Coronary artery (tissue), 2 donors: ENCODE measurements around the gene NPAS3.

Source experiments
- DNase-seq: peaks from one replicate; pipeline ENCODE4 v3.0.0-alpha.2; 2017; ENCODE audit warnings: low spot score
- H3K27ac ChIP-seq, 2 donors: fragments of 200-600 bp; sonication (generic); one replicate each; pipeline ENCODE4 v1.5.1; 2016 to 2019
- H3K4me3 ChIP-seq: fragments of 200-600 bp; sonication (generic); 2 replicates; pipeline ENCODE4 v1.5.1; 2016; ENCODE audit warnings: mild to moderate bottlenecking, moderate library complexity
- CTCF ChIP-seq: fragments of 200-600 bp; sonication (generic); IDR thresholded peaks from one replicate; pipeline ENCODE4 v1.5.1; 2019; ENCODE audit warnings: antibody characterized with exemption

NPAS3 gene

DNA sequence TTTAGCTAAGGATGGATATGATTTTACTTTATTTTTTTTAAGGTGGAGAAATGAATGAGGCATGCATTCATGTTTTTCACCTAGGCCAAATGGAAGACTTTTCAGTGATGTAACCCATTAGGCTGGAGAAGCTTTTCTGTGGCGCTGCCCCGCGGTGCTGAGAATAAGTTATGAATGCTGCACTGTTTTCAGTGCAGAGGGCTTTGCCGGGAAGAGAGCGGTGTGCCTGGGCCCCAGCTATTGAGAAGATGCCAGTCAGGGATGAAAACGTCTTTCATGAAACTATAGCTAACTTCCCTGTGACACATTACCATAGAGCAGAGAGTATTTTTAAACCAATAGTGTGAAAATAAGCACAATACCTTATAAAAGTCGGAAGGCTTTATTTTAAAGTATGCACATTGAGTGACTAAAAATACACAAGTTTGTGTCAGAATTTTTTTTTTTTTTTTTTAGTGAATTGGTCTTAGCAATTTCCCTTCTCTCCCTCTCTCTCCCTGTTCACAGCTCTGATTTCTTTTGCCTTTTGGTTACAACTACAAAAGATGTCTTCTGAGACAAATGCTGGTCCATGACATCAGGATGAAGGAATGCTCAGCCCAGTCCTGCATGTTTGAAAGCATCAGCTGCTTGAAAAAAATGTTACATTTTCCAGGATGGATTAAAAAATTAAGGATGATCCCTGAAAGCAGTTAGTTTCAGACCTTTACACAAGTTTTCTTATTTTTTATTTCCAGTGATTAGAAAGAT lies 48.3 kb downstream of the NPAS3 start:
- no peak overlapping the region for H3K4me3 ChIP-seq
- no peak for DNase-seq
- no peak overlapping the region for H3K27ac ChIP-seq
- TF ChIP-seq CTCF = no peak

DNA sequence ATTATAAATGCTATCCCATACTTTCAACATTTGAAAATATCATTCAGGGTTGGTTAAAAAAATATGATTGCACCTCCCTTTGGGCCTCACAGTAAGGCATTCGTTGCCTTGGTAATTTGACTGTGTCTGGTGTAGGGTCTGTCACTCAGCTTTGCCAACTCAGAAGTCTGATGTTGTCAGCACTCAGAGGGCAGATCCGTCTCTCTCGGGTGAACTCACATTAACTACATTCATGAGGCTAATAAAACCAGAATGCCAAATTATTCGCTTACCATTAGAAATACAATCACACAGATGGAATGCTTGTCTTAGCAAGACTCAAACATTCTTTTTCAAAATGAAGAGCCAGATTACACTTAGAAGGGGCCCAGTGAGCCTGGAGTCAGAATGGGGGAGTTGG lies 53.0 kb downstream of the NPAS3 start:
- no peak for TF ChIP-seq CTCF
- Histone ChIP-seq H3K4me3 (no peak overlapping the region), H3K27ac (no peak overlapping the region)
- DNase-seq = no peak

DNA sequence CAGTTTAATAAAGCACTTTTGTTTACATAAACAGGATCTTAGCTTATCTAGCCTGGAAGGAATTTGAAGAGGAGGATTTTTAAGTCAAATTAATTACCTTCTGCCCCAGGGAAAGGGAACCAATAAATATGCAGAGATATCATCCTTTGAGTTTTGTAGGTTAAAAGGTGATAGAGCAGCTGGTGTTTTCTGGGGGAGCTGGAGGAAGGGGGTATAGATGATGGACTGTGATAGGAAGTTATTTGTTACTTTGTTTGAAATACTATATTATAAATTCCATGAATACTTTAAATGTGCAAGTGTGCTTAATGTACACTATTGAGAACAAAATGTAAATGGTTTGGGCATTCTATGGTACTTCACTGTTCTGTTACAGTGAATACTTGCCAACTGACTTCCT lies 55.2 kb downstream of the NPAS3 start:
- TF ChIP-seq CTCF = no peak
- H3K27ac ChIP-seq = no peak overlapping the region
- H3K4me3 ChIP-seq = no peak overlapping the region
- DNase-seq = no peak

GRCh38 chr14:32996343-32996742 lies 57.7 kb downstream of the NPAS3 start:
- no peak for TF ChIP-seq CTCF
- Histone ChIP-seq H3K27ac (no peak overlapping the region), H3K4me3 (no peak overlapping the region)
- DNase-seq = no peak

DNA sequence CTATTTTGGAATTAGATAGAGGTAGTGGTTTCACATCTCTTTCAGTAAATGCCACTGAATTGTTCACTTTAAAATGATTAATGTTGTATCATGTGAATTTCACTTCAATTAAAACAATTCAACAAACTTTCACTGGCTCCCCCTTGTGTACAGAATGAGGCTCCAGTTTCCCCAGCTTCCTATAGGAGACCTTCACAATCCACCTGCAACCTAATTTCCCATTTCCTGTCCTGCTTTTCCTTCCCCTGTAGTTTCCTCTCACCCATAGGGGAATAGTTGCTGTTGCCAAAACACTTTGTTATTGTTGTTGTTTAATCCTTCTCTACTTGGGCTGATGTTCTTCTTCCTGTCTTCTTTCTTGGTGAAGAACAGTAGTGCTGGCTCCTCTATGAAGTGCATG lies 59.8 kb downstream of the NPAS3 start:
- no peak overlapping the region for H3K27ac ChIP-seq
- TF ChIP-seq CTCF = no peak
- DNase-seq = no peak
- no peak overlapping the region for H3K4me3 ChIP-seq

GRCh38 chr14:33009673-33010072 lies 71.0 kb downstream of the NPAS3 start:
- DNase-seq = no peak
- H3K27ac ChIP-seq = no peak overlapping the region
- no peak for TF ChIP-seq CTCF
- H3K4me3 ChIP-seq = no peak overlapping the region

GRCh38 chr14:33010495-33010894 lies 71.8 kb downstream of the NPAS3 start:
- no peak for DNase-seq
- Histone ChIP-seq H3K4me3 (no peak overlapping the region), H3K27ac (no peak overlapping the region)
- TF ChIP-seq CTCF = no peak
